LNCaP clone FGC (cell line): ENCODE results near the gene EHD2.
"Not testable (repeated sequence)": the region's sequence is repeated elsewhere in the genome, so short reads cannot be mapped to it uniquely, and the experiment has no call there.

Experiments used
- DNase-seq: peaks from one replicate; pipeline ENCODE4 v3.0.0-alpha.2; 2011; ENCODE audit warnings: low read depth
- H3K4me3 ChIP-seq: 2 replicates; pipeline ENCODE4 v1.5.1; 2011; ENCODE audit warnings: mild to moderate bottlenecking, low read depth, low read length, control low read depth
- TF ChIP-seq, protein P1 (sequence below): IDR thresholded peaks from 2 replicates; pipeline ENCODE4 v1.5.1; 2012; ENCODE audit warnings: mild to moderate bottlenecking; ENCODE audit not compliant: control insufficient read depth, insufficient read depth; ENCODE audit errors: extremely low read depth

The EHD2 gene

DNA sequence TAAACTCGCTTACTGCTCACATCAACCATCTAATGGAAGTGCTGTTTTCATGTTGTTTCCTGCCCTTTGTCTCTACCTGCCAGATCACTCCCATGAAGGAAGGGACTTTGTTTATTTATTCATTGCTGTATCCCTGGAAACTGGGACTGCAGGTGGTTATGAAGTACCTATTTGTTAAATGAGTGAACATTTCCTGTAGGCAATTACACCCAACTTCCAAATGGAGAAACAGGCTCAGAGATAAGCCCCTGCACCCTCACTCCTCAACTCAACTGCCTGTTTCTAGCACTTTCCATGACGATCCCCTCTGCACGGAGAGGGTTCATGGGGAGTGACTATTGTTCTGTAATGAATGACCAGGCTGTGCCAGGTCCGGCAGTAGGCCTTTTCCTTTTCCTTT, 63.3 kb downstream of the EHD2 start:
- TF ChIP-seq, protein P1, sequence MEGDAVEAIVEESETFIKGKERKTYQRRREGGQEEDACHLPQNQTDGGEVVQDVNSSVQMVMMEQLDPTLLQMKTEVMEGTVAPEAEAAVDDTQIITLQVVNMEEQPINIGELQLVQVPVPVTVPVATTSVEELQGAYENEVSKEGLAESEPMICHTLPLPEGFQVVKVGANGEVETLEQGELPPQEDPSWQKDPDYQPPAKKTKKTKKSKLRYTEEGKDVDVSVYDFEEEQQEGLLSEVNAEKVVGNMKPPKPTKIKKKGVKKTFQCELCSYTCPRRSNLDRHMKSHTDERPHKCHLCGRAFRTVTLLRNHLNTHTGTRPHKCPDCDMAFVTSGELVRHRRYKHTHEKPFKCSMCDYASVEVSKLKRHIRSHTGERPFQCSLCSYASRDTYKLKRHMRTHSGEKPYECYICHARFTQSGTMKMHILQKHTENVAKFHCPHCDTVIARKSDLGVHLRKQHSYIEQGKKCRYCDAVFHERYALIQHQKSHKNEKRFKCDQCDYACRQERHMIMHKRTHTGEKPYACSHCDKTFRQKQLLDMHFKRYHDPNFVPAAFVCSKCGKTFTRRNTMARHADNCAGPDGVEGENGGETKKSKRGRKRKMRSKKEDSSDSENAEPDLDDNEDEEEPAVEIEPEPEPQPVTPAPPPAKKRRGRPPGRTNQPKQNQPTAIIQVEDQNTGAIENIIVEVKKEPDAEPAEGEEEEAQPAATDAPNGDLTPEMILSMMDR, result no peak
- DNase-seq, result no peak
- no peak overlapping the region for H3K4me3 ChIP-seq

DNA sequence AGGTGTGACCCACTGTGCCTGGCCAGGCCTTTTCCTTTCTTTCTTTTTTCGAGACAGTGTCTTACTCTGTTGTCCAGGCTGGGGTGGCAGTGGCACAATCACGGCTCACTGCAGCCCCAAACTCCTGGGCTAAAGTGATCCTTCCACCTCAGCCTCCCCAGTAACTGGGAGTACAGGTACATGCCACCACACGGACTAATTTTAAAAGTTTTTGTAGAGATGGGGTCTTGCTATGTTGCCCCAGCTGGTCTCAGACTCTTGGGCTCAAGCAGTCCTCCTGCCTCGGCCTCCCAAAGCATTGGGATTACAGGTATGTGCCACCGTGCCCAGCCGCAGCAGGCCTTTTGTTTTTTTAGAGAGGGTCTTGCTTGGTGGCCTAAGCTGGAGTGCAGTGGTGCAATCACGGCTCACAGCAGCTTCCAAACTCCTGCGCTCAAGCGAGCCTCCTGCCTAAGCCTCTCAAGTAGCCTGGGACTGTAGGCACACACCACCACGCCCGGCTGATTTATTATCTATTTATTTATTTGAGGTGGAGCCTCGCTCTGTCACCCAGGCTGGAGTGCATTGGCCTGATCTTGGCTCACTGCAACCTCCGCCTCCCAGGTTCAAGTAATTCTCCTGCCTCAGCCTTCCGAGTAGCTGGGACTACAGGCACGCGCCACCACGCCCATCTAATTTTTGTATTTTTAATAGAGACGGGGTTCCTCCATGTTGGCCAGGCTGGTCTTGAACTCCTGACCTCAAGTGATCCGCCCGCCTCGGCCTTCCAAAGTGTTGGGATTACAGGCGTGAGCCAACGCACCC, 64.2 kb downstream of the EHD2 start:
- not testable (repeated sequence) for DNase-seq
- peak overlapping the region; percentile 64 for H3K4me3 ChIP-seq

DNA sequence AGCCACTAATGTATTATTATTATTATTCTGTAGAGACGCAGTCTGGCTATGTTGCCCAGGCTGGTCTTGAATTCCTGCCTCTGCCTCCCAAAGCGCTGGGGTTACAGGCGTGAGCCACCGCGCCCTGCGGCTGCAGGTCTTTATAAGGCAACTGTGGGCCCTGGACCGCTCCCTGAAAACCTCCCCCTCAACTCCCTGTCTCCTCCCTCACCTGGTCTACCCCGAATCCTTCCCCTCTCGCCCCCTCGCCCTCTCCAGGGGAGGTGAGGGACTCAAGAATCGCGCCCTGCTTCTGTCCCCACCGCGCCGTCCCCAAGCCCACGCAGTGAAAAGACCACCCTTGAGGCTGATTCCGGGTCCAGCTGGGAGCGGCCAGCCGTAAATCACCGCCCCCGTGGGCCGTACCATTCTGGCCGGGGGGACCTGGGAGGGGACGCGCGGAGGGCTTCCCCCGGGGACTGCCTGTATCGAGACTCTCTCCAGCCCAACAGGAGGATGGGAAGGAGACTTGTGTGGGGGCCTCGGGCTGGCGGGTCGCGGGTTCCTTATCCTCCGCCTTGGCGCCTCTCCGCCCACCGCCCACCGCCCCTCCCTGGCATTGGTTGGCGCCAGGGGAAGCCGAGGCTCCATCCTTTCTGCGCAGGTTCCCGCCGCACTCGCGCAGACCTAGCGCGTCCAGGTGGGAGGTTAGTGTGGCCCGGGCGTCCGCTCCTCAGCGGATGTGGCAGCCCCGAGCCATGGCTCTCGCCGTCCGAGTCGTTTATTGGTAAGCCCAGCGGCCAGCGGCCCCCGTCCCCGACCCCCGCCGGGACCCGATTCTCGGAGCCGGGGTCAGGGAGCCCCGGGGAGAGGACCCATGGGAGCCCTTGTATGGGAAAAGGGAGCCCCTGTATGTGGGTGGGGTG, 65.1 kb downstream of the EHD2 start, which contains the start of gene SELENOW:
TSS of gene SELENOW (plus strand) at position 655 of the 905 bp plus-strand sequence. CDS start at position 738, 83 bp downstream.
- H3K4me3 ChIP-seq, result peak within 1 kb of the TSS; percentile 64
- peak; percentile 14 for DNase-seq
- TF ChIP-seq, protein P1, result no peak

DNA sequence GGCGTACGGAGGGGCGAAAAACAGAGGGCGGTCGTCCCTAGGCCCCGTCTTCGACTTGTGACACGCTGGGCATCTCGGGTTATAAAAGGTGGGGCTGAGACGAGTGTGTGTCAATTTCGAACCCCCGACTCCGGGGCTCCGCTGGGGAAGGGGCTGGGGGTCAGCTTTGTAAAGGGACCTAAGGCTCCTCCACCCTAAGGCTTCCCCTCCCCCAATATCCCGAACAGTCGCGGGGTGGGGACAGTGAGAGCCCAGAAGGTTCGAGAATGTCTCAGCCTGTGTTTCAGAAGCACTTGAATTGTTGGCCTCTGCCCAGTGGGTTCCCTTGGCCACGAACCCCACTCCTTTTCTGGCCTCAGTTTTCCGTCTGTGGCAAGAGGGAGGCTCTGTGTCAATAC, 65.7 kb downstream of the EHD2 start:
- no peak for DNase-seq
- TF ChIP-seq, protein P1, result no peak
- H3K4me3 ChIP-seq, result peak overlapping the region; percentile 64

- no peak for DNase-seq
These were observed 66.4 kb downstream of the EHD2 start for GRCh38 chr19:47779524-47780214.

GRCh38 chr19:47780215-47780551, 67.0 kb downstream of the EHD2 start:
- TF ChIP-seq, protein P1, result no peak
- no peak for DNase-seq
- no peak overlapping the region for H3K4me3 ChIP-seq

More at GRCh38 chr19:47779524-47780214, 66.4 kb downstream of the EHD2 start:
- TF ChIP-seq, protein P1, result no peak
- peak overlapping the region; percentile 64 for H3K4me3 ChIP-seq
